DOHH2 (cell line): ENCODE measurements around the gene TMEM132D.

Experiments used
- CTCF ChIP-seq: fragments of 200-600 bp; sonication (generic); IDR thresholded peaks from one replicate; pipeline ENCODE4 v1.5.1; 2014; ENCODE audit warnings: antibody characterized with exemption, mild to moderate bottlenecking, low read depth, low read length; ENCODE audit not compliant: poor library complexity, severe bottlenecking
- EZH2phosphoT487 ChIP-seq: fragments of 200-600 bp; sonication (generic); IDR thresholded peaks from 2 replicates; pipeline ENCODE4 v1.6.1; 2017; ENCODE audit warnings: borderline replicate concordance, mild to moderate bottlenecking, antibody characterized with exemption, low read length, moderate library complexity, mixed read lengths

GRCh38 chr12:129074379-129074778, 829.4 kb downstream of the TMEM132D start:
- TF ChIP-seq CTCF (no peak), EZH2phosphoT487 (no peak)
